HG02840 (cell line): ENCODE data around the gene CFC1B.
"Not testable (repeated sequence)": the region's sequence is repeated elsewhere in the genome, so short reads cannot be mapped to it uniquely, and the experiment has no call there.

Experiments used
- ATAC-seq: cut with Tn5 transposase; IDR thresholded peaks from one replicate; pipeline ENCODE4 v1.9.1; 2021; ENCODE audit warnings: mild to moderate bottlenecking, moderate library complexity, moderate number of reproducible peaks; ENCODE audit not compliant: unreplicated experiment, low FRiP score

Gene CFC1B

DNA sequence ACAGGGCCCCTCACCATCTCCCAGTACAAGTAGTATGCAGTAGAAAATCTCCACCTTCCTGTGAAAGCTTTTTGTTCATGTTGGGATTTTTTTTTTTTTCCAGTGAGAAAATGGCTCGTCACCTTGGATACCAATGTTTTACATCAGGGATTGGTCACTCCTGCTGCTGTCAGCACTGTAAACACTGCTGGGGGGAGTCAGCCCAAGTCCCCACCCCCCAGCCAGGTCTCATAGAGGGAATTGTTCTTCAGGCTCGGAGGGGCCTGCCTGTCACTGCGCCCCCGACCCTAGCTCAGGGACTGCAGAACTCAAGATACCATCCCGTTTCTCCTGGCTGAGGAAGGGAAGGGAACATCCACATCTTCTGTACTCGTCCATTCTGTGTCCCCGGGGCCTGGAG, at the start of gene CFC1B:
Gene CFC1B, plus strand, starts transcription at position 231 of the 400 bp plus-strand sequence. CDS start 263 bp downstream, outside the sequence.
- not testable (repeated sequence) for ATAC-seq

GRCh38 chr2:130491073-130491472, 29.9 kb upstream of the CFC1B start:
- ATAC-seq, result not testable (repeated sequence)

GRCh38 chr2:130509228-130509627, 11.8 kb upstream of the CFC1B start, which contains the start of gene POTEI:
TSS of gene POTEI (minus strand) at chr2:130509328. CDS start at chr2:130509235, 93 bp downstream.
- not testable (repeated sequence) for ATAC-seq

- ATAC-seq, result not testable (repeated sequence)
These were observed 9.9 kb upstream of the CFC1B start for GRCh38 chr2:130510807-130511746.

DNA sequence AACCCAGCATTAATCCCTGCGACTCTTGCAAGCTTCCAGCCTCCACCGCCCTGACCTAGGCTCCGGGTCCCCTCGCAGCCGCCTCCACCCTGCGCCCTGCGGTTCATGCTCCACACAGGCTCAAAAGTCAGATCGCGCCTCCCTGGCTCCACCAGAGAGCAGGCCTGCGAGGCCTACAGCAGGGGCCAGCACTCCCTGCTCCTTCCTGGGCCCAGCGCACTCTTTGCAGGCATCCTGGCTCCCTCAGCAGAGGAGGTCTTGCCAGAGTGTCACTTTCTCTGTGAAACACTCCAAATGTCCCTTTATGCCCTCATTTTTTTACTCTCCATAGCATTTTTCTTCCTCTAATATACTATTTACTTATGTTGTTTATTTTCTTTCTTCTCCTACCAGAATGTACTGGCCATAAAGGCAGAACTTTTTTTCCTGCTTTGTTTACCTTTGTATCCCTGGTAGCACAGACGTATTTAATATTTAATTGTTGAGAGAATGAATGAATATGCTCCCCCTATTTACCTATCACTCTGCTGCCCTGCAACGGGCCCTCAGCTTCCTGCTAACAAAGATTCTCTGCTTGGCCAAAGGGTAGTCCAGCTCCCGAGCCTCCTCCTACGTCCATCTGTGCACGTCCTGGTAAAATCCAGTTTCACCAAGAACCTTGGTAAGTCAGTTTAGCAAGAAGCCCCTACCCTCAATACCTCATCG, 9.1 kb upstream of the CFC1B start:
- ATAC-seq, result not testable (repeated sequence)

DNA sequence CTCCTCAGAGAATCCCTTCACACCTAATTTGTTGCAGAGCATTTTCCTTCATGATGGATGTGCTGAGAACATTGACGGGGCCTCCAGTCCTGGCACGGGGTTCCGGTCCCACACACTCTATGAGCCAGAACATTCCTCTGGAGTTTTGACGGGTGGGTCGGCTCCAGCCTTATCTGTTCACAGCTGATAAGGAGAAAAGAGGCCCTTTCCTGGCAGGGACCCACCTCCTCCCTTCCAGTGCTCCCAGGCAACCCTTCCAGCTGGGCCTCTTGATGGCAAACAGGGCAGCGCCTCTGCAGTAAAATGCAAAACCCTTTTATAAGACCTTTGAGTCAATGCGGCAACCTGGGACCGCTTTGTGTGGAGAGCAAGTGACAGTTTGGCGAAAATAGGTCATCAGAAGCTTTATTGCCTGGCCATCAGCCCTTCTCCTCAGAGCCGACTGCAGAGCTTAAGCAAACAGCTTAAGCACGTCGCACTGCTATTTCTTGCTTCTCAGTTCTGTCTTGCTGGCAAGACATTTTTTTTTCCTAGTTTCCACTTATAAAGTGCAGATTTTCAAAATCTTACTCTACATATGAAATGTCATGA, 2.4 kb upstream of the CFC1B start:
- ATAC-seq, result not testable (repeated sequence)

GRCh38 chr2:130522390-130522789, 1.4 kb downstream of the CFC1B start:
- not testable (repeated sequence) for ATAC-seq

GRCh38 chr2:130527365-130527967, 6.4 kb downstream of the CFC1B start:
- not testable (repeated sequence) for ATAC-seq

DNA sequence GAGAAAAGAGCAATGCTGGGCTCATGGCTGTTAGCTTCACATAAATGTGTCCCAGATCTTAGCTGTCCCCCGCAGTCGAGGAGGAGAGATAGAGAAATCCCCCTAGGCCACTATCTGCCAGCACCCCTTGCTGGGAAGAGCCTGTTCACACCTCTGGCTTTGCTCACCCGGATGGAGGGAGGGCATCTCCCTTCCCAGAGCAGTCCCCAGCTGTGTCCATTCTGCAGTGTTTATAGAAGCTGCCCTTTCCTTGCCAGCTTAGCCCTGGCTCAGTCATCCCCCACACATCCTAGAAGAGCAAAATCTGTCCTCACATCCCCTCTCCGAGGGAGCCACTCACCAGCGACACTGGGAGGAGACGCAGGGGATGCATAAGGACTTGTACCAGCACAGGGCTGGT, 8.5 kb downstream of the CFC1B start:
- not testable (repeated sequence) for ATAC-seq

GRCh38 chr2:130530212-130530611, 9.2 kb downstream of the CFC1B start:
- ATAC-seq, result not testable (repeated sequence)

GRCh38 chr2:130531225-130531624, 10.2 kb downstream of the CFC1B start:
- not testable (repeated sequence) for ATAC-seq

- ATAC-seq, result not testable (repeated sequence)
These were observed 10.7 kb downstream of the CFC1B start for GRCh38 chr2:130531672-130532071.

DNA sequence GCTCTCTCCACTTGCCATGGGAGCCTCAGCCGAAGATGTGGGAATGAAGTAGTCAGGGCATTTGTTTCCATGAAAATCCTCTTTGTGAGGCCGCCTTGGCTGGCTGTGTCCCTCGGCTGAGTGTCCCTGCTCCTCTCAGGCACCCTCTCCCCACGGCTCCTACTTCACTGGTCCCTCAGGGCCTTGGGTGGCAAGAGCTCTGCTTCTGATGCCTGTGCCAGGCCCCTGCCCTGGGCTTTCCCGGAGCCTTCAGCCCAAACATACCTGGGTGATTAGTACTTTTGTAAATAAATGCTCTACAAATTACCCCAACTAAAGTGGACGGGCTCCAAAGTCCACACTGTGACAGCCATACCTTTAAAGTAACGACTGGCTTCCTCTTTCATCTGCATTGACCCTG, 15.6 kb downstream of the CFC1B start:
- ATAC-seq, result not testable (repeated sequence)

DNA sequence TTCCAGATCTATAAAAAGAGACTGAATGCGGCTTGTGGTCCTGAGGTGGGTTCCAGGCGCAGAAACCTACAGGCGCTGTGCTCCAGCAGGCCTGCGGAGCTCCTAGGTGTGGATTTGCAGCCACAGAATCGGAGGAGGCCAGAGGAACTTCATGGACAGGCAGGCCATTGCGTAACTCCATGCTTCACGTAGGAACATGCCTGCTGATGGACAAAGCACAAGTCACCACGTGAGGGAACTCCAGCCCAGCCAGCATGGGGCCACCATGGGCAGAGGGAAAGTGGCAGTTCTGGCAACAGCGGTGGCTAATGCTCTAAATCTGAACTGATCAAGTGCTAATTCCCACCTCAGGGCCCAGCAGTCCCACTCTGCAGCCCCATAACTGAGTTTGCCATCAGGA, 17.2 kb downstream of the CFC1B start:
- ATAC-seq, result not testable (repeated sequence)

DNA sequence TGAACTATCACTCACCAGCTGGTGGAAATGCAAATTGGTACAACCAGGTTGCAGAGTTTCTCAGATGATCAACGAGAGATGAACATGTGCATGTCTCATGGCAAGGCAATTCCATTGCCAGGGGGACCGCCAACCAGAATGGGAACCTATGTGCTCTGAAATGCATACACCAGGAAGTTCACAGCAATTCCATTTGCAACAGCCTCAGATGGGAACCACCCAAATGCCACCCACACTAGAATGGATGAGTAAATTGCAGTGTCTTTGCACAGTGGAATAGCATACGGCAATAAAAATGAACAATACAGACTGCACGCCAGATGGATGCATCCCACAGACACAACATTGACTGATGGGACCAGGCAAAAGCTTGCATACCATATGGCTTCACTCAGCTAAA, 21.8 kb downstream of the CFC1B start:
- ATAC-seq, result not testable (repeated sequence)

DNA sequence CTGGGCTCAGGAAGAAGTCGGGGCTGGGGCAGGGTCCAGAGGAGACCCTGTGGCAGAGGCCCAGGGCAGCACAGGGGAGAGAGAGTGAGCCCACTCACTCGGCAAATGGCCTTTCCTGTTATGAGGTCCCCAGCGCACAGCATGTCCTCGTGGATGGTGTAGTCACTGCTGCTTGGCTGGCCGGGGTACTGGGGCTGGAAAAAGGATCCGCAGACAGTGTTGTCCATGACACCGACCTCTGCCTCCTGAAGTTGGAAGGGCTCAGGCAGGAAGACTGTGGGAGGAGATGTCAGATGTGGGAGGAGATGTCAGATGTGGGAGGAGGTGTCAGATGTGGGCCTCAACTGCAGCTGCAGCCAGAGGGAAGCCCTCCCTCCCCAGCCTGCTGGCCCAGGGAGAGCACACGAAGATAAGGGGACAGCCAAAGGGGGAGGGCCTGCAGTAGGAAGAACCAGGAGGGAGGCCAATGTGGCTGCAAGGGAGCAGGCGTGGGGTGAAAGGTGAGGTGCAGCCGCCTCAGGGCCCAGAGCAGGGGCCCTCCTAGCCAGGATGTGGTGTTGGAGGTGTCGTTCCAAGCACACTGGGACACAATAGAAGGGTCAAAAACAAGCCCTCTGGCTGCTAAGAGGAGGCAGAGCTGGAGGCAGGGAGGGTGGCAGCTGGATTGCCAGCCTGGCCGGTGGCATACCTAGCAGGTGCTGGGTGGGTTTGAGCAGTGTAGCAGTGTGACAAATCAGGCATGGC, 22.9 kb downstream of the CFC1B start:
- ATAC-seq, result not testable (repeated sequence)

DNA sequence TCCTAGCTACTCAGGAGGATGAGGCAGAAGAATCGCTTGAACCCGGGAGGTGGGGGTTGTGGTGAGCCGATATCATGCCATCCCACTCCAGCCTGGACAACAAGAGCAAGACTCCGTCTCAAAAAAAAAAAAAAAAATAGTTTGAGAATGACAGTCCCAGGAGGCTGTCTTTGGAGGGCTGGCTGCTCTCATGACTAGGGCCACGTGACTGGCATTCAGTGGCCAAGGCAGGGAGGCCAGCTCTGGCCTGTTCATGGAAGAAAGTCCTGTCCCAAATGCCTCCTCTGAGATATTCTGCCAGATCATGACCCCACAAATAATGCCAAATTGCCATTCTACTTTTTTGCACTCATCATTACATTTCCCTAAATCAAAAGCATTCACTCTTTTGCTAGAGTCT, 24.0 kb downstream of the CFC1B start:
- ATAC-seq, result not testable (repeated sequence)

- not testable (repeated sequence) for ATAC-seq
These were observed 27.4 kb downstream of the CFC1B start for GRCh38 chr2:130548418-130548817.

DNA sequence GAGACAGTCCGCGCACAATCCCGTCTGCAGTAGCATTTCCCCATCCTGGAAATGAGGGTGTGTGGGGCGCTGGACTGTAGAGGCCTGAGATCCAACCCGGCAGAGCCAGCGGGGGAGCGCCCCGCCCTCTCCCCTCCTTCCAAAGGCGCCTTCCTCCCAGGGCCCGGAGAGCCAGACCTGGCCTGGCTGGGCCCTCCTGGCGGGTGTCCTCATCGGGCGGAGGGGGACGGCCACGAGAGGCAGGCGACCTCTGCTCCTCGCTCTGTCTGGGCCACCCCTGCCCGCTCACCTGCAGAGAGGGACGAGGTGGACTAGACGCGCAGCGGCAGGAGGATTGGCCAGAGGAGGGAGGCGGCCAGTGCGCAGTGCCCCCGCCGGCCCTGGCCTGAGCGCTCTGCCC, 28.5 kb downstream of the CFC1B start:
- ATAC-seq, result not testable (repeated sequence)

DNA sequence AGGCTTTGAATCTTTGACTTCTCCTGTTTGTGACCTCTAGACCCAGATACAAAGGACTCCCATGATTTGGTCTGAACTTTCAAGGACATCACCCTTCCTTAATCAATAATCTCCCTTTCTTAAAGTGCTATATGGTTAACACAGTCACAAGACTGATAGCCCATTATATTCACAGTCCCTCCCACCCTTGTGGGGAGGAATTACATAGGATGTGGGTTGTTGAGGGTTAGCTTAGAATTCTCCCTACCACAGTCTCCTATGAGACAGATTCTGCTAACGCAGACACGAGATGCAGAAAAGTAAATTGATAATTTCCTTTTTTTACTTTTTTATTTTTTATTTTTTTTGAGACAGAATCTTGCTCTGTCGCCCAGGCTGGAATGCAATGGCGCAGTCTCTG, 33.2 kb downstream of the CFC1B start:
- ATAC-seq, result not testable (repeated sequence)
